Suppressor macrophage treated with lipopolysaccharide for 4 hours (primary cell): ENCODE measurements around the gene NTSR1.

ENCODE experiments used
- DNase-seq: peaks from one replicate; pipeline ENCODE4 v3.0.0-alpha.2; 2020

NTSR1 gene

DNA sequence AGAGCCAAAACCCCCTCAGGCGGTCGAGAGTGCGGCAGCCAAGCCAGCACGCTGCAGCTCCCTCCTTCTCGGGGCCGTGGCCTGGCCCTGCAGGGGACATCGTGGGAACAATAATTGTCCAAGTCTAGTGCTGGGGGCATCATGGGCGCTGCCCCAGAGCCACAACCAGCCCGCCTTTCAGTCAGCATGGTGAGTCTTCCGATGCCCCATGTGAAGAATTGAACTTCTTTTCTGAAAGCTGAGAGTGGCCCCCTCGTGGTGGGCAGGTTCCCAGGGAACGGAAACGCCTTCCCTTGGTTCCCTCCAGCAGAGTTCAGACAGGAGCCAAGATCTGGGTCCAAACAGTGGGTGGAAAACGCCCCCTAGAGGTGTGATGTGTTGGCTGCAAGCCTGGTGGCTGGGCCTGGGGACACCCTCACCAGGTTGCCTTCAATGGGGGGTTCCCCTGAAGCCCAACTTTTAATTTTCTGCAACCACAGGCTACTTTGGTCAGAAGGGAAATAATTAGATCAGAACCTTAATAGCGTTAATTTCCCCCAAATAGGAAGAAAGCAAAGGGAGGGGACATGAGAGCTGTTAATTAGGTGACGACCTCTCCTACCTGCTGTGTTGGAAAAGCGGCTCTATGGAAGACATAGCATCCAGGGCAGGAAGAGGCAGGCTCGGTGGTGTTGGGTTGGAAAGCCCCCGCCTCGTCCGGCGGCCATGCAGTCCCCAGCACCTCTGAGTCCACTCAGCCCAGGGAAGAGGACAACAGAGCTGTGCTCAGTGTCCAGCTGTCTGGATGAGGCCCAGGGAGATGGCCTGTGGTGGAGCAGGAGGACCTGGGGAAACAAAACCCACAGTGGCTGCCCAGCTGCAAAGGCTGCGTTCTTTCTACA lies 82.9 kb downstream of the NTSR1 start:
- DNase-seq = peak; percentile 94

DNA sequence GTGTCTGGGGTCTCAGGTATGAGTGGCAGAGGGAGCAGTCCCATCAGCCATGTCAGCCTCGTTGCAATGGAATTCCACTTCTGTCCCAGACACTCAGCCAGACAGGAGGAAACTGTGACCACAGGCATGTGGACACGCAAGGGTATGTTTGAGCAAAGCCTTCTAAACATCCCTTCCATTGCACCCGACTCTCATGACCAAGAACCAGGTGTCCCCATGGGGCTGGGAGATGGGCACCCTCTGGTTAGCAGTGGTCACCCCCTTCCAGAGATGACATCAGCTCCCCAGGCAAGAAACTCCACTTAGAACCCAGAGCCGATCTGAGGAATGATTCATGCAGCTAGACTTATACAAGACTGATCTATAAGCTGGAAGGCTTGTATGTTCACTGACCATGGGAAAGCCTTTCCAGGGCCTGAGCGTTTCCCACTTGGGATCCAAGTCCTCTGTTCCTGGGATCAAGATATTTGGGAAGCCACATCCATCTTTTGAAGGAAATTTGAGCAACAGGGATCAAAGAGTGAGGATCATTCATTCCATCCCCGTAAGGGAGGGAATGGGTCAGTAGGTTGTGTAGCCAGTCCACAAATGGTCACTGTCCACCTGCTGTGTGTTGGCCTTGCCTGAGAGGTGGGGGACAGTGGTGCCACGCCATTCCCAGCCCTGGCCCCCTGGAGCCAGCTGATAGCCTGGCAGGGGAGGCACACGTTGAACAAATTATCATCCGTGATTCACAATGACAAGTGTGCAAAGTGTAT lies 83.7 kb downstream of the NTSR1 start:
- no peak for DNase-seq

DNA sequence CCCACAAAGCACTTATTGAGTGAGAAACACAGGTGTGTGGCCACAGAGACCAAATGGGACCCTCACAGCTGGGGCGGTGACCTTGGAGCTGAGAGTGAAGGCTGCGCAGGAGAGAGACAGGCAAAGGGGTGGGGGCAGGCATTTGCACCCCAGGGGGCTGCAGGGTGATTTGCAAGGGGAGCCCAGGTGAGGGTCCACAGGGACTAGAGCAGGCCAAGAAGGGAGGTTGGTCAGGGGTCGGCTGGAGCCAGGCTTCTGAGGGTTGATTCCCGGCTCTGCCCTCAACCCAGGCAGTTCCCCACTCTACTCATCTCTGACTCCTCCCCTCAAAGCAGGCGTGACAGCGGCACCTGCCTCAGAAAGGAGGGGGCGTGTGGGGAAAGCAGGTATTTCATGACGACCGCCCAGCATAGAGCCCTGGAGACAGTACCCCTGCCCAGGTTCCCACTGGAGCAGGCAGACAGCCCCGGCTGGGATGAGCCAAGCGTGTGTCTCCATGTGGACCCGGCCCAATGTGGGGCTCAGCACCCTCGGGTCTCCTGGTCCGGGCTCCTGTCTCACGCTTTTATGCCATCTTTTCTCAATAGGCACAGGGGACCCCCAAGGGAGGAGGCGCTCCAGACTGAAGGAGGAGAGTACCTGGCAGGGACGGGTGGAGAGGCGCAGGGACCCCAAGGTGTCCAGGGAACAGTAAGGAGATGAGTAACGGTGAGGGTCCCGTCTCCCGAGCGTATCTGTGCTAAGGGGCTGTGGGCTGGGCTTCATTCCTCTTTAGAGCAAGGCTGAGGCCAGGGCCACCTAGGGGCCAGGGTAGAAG lies 84.5 kb downstream of the NTSR1 start:
- DNase-seq = no peak

DNA sequence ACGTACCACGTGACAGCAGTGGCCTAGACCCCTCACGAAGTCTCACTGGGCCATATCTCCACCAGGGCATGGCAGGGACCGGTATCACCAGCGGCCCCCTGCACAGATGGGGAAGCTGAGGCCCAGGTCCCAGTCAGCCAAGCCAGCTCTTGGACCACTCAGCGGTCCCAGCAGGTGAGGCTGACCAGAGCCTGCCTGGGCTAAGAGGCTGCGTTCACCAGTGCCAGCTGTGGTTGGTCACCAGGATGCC lies 85.0 kb downstream of the NTSR1 start:
- no peak for DNase-seq

DNA sequence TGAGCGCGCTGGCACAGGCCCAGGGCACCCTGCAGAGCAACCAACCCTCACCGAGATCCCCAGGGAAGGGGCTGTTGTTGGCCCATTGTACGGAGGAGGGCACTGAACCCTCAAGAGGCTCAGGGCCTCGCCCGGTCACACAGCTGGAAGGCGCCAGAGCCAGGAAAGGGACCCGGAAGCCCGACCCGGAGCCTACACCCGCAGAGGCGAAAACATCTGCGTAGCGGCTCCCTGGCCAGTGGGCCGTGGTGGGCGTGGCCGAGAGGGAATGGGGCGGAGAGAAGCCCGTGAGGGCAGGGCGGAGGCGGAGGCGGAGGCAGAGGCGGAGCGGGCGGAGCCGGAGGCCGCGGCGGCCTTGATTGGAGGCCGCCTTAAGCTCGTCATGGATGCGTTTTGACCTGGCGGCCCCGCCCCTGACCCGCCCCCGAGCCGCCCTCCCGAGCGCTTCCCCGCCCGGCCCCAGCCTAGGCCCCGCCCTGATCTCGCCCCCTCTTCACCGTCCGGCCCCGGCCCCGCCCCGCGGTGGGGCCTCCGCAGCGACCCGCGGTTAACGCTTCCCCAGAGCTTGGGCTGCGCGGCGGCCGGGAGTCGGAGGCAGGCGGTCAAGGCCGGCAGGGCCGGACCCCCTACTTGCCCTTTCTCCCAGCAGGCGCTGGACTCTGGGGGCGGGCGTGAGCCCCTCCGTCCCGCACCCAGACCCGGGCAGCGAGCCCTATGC lies 85.5 kb downstream of the NTSR1 start:
- peak; percentile 98 for DNase-seq

DNA sequence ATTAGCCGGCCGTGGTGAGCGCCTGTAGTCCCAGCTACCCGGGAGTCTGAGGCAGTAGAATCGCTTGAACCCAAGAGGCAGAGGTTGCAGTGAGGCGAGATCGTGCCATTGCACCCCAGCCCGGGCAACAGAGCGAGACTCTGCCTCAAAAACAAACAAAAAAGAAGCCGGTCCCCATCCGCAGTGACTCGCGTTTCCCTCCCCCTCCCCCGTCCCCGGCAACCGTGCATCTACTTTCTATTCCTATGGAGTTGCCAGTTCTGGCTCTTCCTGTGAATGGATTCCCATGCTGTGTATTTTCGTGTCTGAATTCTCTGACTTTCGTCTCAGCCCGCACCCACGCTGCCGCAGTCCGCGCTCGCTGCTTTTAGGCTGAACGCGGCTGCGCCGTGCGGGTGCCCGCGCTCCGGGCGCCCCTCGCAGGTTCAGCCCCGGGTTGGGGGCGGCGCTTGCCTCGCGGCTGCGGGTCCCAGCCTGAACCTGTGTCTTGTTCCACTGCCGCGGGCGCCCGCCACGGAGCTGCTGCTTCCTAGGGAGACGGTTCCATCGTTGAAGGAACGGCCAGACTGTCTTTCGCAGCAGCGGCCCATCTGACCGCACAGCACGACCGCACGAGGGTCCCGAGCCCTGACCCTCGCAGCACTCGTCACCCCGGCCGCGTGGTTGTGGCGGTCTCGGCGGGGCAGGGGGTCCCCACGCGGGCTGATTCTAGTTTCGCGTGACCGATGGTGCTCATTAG lies 86.6 kb downstream of the NTSR1 start:
- peak; percentile 62 for DNase-seq

DNA sequence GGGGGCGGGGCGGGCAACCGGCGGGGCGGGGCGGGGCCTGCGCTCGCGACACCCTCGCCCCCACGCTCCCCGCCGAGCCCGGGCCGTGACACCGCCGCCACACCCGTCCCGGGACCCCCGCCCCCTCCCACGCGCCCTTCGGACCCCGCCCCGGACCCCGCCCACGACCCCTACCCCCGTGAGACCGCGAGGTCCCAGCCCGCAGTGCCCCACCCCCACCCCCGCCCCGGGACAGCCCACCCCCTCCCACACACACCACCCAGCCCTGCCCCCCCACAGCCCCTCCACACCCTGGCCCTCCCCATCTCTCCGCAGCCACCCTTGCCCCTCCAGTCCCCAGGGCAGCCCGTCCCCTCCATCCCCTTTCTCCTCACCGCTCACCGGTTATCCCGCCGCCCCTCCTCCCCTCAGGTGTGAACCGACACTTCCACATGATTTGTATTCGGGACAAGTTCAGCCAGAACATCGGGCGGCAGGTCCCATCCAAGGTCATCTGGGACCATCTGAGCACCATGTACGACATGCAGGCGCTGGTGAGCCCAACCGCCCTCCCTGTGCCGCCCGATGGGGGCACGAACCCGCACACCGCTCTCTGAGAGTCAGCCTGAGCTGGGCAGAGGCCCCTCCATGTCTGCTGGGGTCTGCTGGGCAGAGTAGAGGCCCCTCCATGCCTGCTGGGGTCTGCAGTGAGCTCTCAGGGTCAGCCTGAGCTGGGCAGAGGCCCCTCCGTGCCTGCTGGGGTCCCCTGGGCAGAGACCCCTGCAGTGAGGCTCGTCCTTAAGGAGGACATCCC lies 88.3 kb downstream of the NTSR1 start:
- no peak for DNase-seq

DNA sequence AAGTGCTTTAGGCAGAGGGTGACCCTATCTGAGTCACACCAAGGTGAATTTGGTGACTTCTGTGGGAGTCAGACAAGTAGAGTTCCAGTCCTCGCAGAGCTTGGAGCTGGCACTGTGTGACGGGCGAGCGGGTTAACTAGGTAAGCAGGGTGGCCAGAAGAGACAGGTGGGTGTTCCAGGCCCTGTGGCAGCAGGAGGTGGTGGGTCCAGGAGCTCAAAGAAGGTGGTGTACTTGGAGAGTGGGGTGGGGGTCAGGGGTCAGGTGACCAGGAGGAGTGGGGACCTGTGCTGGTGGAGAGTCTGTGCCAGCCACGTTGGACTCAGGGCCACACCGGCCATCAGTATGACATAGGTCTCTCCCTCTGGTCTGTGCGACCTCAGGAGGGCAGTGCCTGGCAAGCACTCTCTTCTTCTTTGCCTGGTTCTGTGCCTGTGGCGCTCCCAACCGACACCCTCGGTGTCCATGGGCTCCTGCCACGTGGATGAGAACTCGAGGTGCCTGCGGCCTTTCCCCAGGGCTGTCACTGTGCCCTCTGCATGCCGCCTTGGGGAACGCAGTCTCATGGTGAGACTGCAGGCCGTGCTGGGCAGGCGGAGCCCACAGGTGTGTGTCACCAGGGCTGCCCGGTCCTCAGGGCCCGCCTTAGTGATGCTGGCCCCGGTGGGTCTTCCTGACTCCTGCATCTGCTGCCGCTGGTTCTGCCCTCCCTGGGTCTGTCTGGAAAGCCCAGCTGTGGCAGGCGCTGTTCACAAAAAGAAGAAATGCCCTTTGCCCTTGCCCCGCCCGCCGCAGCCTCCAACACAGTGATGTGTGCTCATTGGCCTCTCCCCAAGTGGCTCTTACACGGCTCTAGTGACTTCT lies 89.3 kb downstream of the NTSR1 start:
- DNase-seq = no peak

DNA sequence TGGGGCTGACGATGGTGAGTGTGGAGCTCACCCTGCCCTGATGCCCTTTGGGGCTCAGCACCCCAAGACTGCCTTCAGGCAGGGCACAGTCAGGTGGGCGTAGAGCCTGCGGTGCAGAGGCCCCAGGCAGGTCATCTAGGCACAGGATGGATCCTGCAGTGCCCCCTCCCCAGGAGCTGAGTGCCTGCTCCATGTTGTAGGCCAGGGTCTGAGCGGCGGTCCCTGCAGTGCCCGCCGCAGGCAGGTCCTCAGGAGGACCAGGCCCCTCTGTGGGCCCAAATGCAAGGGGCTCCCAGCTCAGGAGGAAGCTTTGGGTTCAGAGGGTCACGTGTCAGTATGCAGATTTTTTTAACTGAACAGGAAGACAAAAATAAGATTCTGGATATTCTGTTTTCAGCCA lies 90.4 kb downstream of the NTSR1 start:
- DNase-seq = no peak

DNA sequence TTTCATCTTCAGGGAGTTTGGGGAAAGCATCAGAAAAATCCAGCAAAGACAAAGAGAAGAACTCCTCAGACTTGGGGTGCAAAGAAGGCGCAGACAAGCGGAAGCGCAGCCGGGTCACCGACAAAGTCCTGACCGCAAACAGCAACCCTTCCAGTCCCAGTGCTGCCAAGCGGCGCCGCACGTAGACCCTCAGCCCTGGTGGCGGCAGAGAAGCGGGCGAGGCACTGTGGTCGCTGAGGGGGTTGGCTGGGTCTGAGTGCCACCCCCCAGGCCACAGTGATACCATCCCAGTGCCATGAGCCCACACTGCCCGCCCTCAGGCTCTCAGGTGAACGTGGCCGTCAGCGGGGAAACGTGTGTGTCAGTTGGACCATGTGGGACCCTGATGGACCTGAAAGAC lies 90.8 kb downstream of the NTSR1 start:
- no peak for DNase-seq

DNA sequence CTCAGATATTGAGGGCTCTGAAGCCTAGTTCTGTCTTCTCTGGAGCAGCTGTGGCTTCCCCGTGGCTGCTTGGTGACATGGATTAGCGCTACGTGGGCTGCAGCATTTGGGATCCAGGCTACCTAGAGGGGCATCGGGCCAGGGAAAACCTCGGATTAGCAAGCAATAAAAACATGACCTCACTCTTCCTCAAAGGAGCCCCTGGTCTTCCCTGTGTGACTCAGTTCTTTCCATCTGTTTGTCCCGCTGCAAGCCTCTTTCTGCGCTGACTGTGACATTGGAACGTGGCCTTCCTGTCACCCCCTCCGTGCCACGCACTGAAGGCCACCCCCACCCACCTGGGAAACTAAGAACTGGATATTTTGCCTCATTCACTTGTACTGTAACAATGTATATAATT lies 91.2 kb downstream of the NTSR1 start:
- no peak for DNase-seq

DNA sequence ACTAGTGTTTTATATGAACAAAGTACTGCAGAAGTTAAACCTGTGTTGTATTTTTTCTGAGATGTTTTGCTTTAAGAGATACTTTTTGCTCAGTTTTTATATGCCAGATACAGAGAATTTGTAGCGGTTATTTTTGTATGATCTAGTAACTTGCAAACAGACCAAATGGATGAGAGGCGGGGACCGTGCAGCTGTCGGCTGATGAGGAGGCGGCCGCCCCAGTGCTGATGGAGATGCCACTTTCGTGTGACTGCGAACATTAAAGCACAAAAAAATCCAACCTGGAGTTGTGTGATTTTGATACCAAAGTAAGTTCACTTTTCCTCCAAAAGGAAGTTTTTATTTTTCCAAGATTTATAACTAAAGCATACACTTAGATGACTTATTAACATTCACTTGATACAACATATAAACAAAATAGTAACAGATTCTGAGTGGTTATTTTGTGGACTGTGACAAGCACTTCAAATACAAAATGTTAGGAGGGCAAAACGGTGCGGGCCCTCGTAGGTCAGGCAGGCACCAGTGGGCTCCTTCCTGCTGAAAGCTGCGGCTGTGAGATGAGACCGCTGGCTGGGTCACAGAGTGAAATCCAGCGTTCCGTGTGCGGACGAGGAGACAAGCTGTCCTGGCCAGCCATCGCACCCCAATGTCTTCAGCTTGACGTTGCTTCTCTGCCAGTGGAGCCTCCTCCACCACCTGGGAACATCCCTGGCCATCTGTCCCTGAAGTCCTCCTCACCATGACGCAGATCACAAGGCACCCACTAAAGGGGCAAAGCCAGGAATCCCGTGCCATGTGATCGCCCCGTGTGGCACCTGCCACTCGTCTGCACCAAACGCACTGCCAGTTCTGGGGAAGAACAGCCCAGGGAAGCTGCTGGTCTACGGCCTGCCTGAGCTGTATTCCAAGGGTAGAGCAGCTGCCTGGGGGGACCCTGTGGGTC lies 92.0 kb downstream of the NTSR1 start:
- DNase-seq = no peak

DNA sequence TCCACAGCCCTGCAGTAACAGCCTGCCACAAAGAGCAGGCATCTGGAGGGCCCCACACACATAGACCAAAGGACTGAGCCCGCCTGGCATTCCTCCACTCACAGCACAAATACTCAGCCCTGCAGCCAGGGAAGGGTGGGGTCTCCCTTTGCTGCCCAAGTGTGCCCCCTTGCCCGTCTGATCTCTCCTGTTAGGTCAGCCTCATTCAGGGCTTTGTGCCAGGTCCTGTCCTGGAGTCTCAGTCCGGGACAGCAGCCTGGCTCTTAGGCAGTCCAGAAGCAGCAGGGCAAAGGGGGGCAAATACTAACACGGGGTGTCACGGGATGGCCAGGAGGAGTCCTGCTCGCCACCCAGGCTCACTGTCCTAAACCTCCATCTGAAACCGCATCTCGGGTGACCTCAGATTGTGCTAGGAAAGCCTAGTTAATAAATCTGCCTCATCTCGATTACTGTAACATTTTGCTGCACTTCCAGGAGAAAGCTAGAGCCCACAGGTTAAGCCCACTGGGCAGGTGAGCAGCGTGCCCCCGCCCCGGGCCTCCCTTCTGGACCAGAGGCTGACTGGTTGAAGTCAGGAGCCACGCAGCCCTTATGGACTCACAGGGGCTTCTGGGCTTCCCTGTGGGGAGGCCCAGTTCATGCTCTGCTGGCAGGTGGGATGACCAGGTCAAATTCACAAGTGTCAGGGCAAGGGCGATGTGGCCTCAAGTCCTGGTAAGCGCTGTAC lies 92.8 kb downstream of the NTSR1 start:
- DNase-seq = no peak

DNA sequence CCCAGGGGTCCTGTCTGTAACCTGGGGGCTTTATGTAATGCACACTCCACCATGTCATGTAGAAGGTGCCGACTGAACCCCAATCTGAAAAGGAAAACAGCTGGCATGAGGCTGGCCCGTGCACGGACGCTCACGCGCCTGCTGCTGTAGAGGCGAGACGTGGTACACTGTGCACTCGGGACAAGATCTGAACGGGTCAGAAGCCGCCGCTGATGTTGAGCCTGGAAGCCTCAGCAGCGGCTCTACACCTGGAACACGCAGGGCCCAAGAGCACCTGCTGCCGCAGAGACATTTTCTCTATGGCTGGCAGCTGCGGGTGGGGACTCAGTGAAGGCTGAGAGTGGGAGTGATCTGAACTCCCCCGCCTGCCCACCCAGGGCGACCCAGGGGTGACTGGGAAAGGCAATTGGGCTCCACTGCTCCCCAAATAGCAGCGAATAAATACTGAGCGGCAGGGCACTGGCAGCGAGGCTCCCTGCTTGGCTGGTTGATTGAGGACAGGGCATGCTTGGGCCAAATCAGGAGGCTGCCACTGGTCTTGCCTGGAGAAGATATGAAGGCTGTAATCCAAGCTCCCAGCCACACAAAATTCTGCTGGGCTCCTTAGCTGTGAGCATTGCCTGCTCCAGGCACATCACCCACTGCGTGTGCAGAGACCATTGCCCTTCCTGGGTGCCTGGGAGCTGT lies 93.5 kb downstream of the NTSR1 start:
- DNase-seq = no peak

DNA sequence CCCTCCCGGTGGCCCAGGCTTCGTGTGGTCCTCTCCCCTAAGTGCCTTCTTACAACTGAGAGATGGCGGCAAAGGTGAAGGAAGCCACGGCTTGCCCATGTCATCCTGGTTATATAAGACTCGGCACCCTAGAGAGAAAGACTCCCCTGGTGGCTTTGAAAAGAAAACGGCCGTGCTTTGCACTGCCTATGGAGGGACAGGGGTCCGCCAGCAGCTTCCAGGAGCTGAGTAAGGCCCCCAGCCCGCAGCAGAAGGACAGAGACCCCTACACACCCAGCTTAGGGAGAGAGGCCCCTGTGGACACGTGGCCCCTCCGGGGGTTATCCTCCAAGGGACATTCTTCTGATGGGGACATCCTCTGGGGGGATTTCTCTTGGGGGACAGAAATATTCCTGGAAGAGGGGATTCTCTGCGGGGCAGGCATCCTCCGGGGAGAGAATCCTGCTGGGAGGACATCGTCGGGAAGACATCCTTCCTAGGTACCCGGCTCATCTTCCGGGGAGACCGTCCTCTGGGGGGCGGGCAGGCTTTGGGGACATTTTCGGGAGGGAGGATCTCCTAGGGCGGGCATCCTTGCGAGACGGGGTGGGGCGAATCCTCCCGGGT lies 95.5 kb downstream of the NTSR1 start:
- DNase-seq = no peak

DNA sequence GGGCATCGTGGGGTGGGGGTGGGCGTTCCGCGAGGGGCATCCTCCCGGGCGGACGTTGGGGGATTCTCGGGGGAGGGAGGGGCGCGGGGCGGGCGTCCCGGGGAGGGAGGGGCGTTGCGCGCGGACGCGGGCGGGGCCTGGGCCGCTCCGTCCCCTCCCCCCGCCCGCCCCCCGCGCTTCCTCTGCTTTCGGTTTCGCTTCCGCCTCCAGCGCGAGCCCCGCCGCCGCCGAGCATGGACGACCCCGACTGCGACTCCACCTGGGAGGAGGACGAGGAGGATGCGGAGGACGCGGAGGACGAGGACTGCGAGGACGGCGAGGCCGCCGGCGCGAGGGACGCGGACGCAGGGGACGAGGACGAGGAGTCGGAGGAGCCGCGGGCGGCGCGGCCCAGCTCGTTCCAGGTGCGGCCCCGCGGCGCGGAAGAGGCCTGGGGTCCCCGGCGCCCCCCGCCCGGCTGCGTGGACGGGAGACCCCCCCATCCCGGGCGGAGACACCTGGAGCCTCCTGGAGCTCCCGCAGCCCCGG lies 96.1 kb downstream of the NTSR1 start, which contains the start of gene OGFR:
OGFR (plus strand) TSS at position 209 of the 528 bp plus-strand sequence; CDS start at position 234, 25 bp downstream.
- DNase-seq = peak; percentile 80

DNA sequence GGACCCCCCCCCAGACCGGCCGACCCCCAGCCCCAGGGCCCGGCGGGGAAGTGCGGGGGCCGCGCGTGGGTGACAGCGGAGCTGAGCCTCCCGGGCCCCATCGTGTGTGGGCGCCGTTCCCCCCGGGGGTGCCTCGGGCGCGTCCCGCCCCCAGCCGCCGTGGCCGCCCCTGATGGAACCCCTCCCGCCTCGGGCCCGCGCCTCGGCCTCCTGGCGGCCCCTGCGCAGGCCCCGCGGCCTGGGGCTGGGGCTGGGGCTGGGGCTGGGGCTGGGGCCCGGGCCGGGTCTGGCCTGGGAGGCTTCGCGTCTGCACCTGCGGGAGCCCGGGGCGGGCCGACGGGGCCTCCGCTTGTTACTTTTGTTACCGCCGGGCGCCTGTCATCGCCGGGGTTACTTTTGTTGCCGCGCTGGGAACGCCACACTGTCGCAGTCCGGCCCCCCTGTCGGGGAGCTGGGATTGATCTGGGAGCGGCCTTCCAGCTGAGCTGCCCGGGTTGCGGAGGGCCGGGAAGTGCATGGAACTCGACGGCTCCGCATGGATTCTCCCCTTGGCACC lies 96.6 kb downstream of the NTSR1 start:
- no peak for DNase-seq
